K562 (cell line): ENCODE results near the gene FAM174B. TPM values are rescaled to one million over a fixed set of nuclear protein-coding genes. Genes with fewer than 3 reads are reported as not detected.

Experiments
- ATAC-seq: fragments of 200-7000 bp; cut with Tn5 transposase; 3 replicates; pipeline ENCODE4 v1.9.1; 2020; ENCODE audit warnings: moderate library complexity
- BruUV-seq: library from RNA; stranded (reverse); fragments of 400-500 nt; replicated peaks from 2 replicates; lab custom pipeline; 2021; lab: Mats Ljungman, UMichigan
- CTCF ChIA-PET: fragments of 300-600 bp; formaldehyde crosslinking; extraction: SDS; loops from one replicate; lab custom pipeline; 2021; ENCODE audit warnings: low intra/inter-chr PET ratio; lab: Yijun Ruan, JAX
- POLR2A ChIA-PET: fragments of 300-600, 350-650 bp; sonication (Branson Sonifier 250); formaldehyde crosslinking; extraction: SDS; loops from one replicate; lab custom pipeline; 2021; ENCODE audit warnings: antibody characterized with exemption, inconsistent platforms; lab: Yijun Ruan, JAX
- DNase-seq, 4 experiments: peaks; one replicate each; pipeline versions ENCODE4 v3.0.0 to v3.0.0-alpha.2; 2011 to 2018; ENCODE audit warnings: low spot score in 3 of 4, mixed read lengths in 3 of 4; ENCODE audit errors: extremely low read depth in 1 of 4
- FAIRE-seq: peaks from 2 replicates; lab custom pipeline; 2011; peaks lifted over from hg19 to GRCh38; lab: Jason Lieb, UNC
- H2AFZ ChIP-seq: 2 replicates; pipeline ENCODE4 v1.6.0; 2011; ENCODE audit warnings: low read depth, low read length, control low read depth, inconsistent platforms
- H3K27ac ChIP-seq: fragments of 200-600 bp; 3 replicates; pipeline ENCODE4 v1.8.0; 2011; ENCODE audit warnings: low read depth, mild to moderate bottlenecking, control low read depth, inconsistent platforms, low read length, moderate library complexity, mixed read lengths; ENCODE audit errors: extremely low read depth
- H3K27me3 ChIP-seq, 2 experiments: fragments of 300-600 bp in 1 of 2; 2 replicates in 1 of 2; 3 replicates in 1 of 2; pipeline versions ENCODE4 v1.6.0 to v1.8.0; 2011; ENCODE audit warnings: inconsistent platforms in 2 of 2, low read length in 2 of 2, mild to moderate bottlenecking in 1 of 2, mixed read lengths in 1 of 2, moderate library complexity in 1 of 2; ENCODE audit not compliant: control insufficient read depth in 2 of 2, insufficient read depth in 2 of 2
- H3K36me3 ChIP-seq: fragments of 300-600 bp; 3 replicates; pipeline ENCODE4 v1.8.0; 2011; ENCODE audit warnings: mild to moderate bottlenecking, low read length, inconsistent platforms; ENCODE audit not compliant: control insufficient read depth, insufficient read depth
- H3K4me1 ChIP-seq, 2 experiments: fragments of 200-600 bp in 1 of 2; replicated peaks in 1 of 2; 2 replicates in 1 of 2; 3 replicates in 1 of 2; pipeline versions ENCODE4 v1.5.1 to v1.8.0; 2011; ENCODE audit warnings: inconsistent platforms in 2 of 2, low read length in 2 of 2, mild to moderate bottlenecking in 1 of 2, mixed read lengths in 1 of 2, moderate library complexity in 1 of 2; ENCODE audit not compliant: control insufficient read depth in 2 of 2, insufficient read depth in 2 of 2
- H3K4me2 ChIP-seq: 2 replicates; pipeline ENCODE4 v1.6.1; 2011; ENCODE audit warnings: low read length, control low read depth, inconsistent platforms, mixed read lengths; ENCODE audit not compliant: insufficient read depth
- H3K4me3 ChIP-seq: fragments of 200-600 bp; sonication (generic), shearing (Covaris generic); 2 replicates; pipeline ENCODE4 v1.5.1; 2016; ENCODE audit warnings: control low read depth, inconsistent platforms
- H3K79me2 ChIP-seq: fragments of 200-600 bp; 3 replicates; pipeline ENCODE4 v1.8.0; 2011; ENCODE audit warnings: low read length, inconsistent platforms; ENCODE audit not compliant: control insufficient read depth, insufficient read depth
- H3K9ac ChIP-seq, 2 experiments: 2 replicates each; pipeline versions ENCODE4 v1.6.0 to v1.6.1; 2011; ENCODE audit warnings: low read depth in 2 of 2, low read length in 2 of 2, control low read depth in 1 of 2, inconsistent platforms in 1 of 2, mild to moderate bottlenecking in 1 of 2, mixed read lengths in 1 of 2; ENCODE audit not compliant: insufficient read depth in 1 of 2
- H3K9me1 ChIP-seq: one replicate; pipeline ENCODE4 v1.6.0; 2011; ENCODE audit warnings: inconsistent platforms, mild to moderate bottlenecking, low read length, moderate library complexity; ENCODE audit not compliant: control insufficient read depth, insufficient read depth
- H3K9me3 ChIP-seq: replicated peaks from 2 replicates; pipeline ENCODE4 v1.5.1; 2011; ENCODE audit warnings: low read depth, low read length, inconsistent platforms; ENCODE audit not compliant: control insufficient read depth, insufficient read depth
- H4K20me1 ChIP-seq: replicated peaks from 2 replicates; pipeline ENCODE4 v1.6.1; 2011; ENCODE audit warnings: low read length, inconsistent platforms, mixed read lengths; ENCODE audit not compliant: control insufficient read depth, insufficient read depth
- ARID2 ChIP-seq: fragments of 450-650 bp; IDR thresholded peaks from 2 replicates; pipeline ENCODE4 v1.6.1; 2017; ENCODE audit warnings: antibody characterized with exemption, mild to moderate bottlenecking
- MAZ ChIP-seq, 2 experiments: fragments of 450-650 bp in 1 of 2; sonication (generic) in 1 of 2; formaldehyde crosslinking; IDR thresholded peaks in 1 of 2; conservative IDR thresholded peaks in 1 of 2; 2 replicates each; pipeline versions ENCODE4 v1.4.0 to v1.5.0; 2020; ENCODE audit warnings: mild to moderate bottlenecking in 1 of 2, missing genetic modification reagents in 1 of 2
- ZNF263 ChIP-seq: sonication (generic); formaldehyde crosslinking; IDR thresholded peaks from 2 replicates; pipeline ENCODE4 v1.8.0; 2022; ENCODE audit warnings: mild to moderate bottlenecking, missing genetic modification reagents, borderline replicate concordance
- WGBS: fragments of 100-300 bp; shearing (Covaris generic); methylation state at CpG from one replicate; pipeline ENCODE4 v1.1.6; 2016; ENCODE audit warnings: low coverage, mixed read lengths; ENCODE audit not compliant: insufficient coverage; ENCODE audit errors: missing lambda C conversion rate; 5-methylcytosine and 5-hydroxymethylcytosine counted together
- in situ Hi-C: fragments of 300-500 bp; cut with MboI; formaldehyde crosslinking; loops from 4 replicates; pipeline ENCODE4 v1.15.0; 2018; ENCODE audit warnings: inconsistent platforms, mixed read lengths
- intact Hi-C: fragments of 100-400 bp; cut with micrococcal nuclease; formaldehyde crosslinking; loops from 2 replicates; pipeline ENCODE4 v1.14.2; 2022
- polyA plus RNA-seq, 8 experiments: library from polyadenylated mRNA; depleted of rRNA in 4 of 8; stranded (reverse) in 5 of 8; unstranded in 3 of 8; fragments of >200 nt; fragmentation: Nextera tagmentation in 2 of 8; fragmentation: Illumina TruSeq in 1 of 8; extraction: Ambion mirVana in 2 of 8; extraction: Trizol in 1 of 8; gene quantifications; 2 replicates each; pipeline versions ENCODE4 v1.2.1 to v1.2.3, GENCODE V29; 2011 to 2014; ENCODE audit warnings: inconsistent platforms in 1 of 8, missing spikeins in 1 of 8
- total RNA-seq, 7 experiments: library from RNA; depleted of rRNA in 6 of 7; stranded (reverse); fragments of >200 nt in 6 of 7; fragmentation: Illumina TruSeq in 2 of 7; extraction: Trizol in 2 of 7; gene quantifications; 2 replicates each; pipeline versions ENCODE4 v1.2.1 to v1.2.3, GENCODE V29; 2011 to 2021; ENCODE audit warnings: low replicate concordance in 1 of 7
- TF ChIP-seq, protein P1 (sequence below), 3 experiments: fragments of 200-800 bp in 1 of 3; fragments of 250-450 bp in 1 of 3; fragments of 450-650 bp in 1 of 3; sonication (Bioruptor Pico) in 1 of 3; sonication (Bioruptor generic) in 1 of 3; formaldehyde crosslinking in 1 of 3; IDR thresholded peaks; 2 replicates each; pipeline versions ENCODE4 v1.6.1 to v1.8.0; 2016 to 2022; ENCODE audit warnings: mild to moderate bottlenecking in 2 of 3, missing genetic modification characterization in 2 of 3, missing compliant biosample characterization in 1 of 3, moderate library complexity in 1 of 3

FAM174B gene
- total and polyA plus RNA-seq, 9 of the 15 experiments (the other 6 are each of a cell fraction or from before 2014, with no cell fraction given), result 0.39 to 2.7 (median 1.9) TPM; not detected in 1

DNA sequence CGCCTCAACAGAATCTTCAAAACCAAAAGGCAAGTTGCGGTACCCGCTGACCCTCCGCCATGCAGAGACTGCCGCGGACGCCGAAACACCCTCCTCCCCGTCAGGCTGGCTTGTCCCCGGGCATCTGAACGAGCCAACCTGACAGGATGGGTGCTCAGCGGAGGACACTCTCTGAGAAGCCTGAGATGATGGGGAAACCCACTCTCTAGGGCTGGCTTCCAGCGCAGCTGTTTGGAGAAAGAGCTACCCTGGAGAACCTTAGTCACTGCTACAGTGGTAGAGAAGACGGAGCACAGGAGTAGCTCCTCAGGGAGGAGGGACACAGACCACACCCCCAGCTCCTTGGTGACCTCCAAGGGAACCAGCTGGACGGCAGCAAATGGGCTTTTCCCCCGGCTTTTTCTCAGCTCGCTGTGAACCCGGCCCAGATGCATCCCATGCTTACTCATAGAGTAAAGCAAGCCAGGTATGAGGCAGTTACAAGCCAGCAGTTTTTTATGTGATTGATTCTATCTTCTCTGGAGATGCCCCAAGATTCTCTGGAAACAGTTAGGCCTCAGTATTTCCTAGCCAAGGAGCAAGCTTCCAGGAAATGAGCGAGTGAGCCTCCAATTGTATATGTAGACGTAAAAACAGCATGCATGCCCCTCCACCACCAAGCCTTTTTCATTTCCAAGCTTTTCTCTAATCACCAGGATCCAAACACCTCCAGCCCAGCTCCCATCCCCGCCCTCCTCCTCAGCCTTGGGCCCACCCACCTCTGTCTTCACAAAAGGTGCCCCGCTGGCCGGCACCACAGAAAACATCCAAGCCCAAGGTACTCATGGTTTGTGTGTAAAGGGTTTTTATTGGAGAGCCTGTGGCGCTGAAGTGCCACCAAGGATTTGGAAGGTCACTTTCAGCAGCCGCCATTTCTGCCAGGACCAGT, 38.7 kb downstream of the FAM174B start:
- no TSS peak for BruUV-seq
- peak; percentile 48 for ATAC-seq
- H2AFZ ChIP-seq, result peak overlapping the region; percentile 74
- no peaks in the 10 kb centered on the region for H3K9me1 ChIP-seq
- peaks cover 20 to 21% of the 10 kb centered on the region in 2 experiments; a peak in 4 of 5 replicates for H3K4me1 ChIP-seq
- H3K27ac ChIP-seq, result peak overlapping the region; percentile 35; the same call in 1 of the 3 replicates
- no peak overlapping the region; the same call in 1 of the 2 replicates for H3K4me3 ChIP-seq
- peak; percentile 81 for FAIRE-seq
- TF ChIP-seq, protein P1, sequence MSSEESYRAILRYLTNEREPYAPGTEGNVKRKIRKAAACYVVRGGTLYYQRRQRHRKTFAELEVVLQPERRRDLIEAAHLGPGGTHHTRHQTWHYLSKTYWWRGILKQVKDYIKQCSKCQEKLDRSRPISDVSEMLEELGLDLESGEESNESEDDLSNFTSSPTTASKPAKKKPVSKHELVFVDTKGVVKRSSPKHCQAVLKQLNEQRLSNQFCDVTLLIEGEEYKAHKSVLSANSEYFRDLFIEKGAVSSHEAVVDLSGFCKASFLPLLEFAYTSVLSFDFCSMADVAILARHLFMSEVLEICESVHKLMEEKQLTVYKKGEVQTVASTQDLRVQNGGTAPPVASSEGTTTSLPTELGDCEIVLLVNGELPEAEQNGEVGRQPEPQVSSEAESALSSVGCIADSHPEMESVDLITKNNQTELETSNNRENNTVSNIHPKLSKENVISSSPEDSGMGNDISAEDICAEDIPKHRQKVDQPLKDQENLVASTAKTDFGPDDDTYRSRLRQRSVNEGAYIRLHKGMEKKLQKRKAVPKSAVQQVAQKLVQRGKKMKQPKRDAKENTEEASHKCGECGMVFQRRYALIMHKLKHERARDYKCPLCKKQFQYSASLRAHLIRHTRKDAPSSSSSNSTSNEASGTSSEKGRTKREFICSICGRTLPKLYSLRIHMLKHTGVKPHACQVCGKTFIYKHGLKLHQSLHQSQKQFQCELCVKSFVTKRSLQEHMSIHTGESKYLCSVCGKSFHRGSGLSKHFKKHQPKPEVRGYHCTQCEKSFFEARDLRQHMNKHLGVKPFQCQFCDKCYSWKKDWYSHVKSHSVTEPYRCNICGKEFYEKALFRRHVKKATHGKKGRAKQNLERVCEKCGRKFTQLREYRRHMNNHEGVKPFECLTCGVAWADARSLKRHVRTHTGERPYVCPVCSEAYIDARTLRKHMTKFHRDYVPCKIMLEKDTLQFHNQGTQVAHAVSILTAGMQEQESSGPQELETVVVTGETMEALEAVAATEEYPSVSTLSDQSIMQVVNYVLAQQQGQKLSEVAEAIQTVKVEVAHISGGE (CRISPR knock-in tag; IDR thresholded peaks at IDR 0.05), result peak in 1 of 3 experiments; percentile 22; a peak in 1 of 6 replicates
- 0 out of 4 replicates have a peak, but pooled peaks of 1 of the 2 experiments have one; percentile 10 for TF ChIP-seq MAZ (CRISPR knock-in tag; conservative IDR thresholded peaks at IDR 0.05 in 1 of 2, IDR thresholded peaks at IDR 0.05 in 1 of 2)
- TF ChIP-seq ZNF263 (CRISPR knock-in tag), result peak; percentile 93
- TF ChIP-seq ARID2, result no peak
- intact Hi-C loops (loop anchor here (5.0 to 10.0 kb wide), 2 partner anchors 50 to 298 kb away; no protein-coding TSS in a partner anchor), in situ Hi-C loops (no loop called here)
- no peaks in the 10 kb centered on the region for H4K20me1 ChIP-seq
- peak overlapping the region; percentile 46 to 65; a peak in 3 of 4 replicates for H3K9ac ChIP-seq
- ChIA-PET POLR2A (interaction anchor here (0.7 to 1.0 kb wide), 2 partner anchors 193 to 304 kb away, joined by 3 read pairs; no protein-coding TSS in a partner anchor), CTCF (interaction anchor here (0.9 kb wide), 1 partner anchor 67 kb away, joined by 4 read pairs; no protein-coding TSS in a partner anchor)
- H3K27me3 ChIP-seq, result peaks cover 0 to 10% of the 10 kb centered on the region in 2 experiments; a peak in 2 of 5 replicates
- no peaks in the 10 kb centered on the region for H3K79me2 ChIP-seq
- 55% methylated on average over 25 of the region's 25 CpGs for WGBS
- H3K4me2 ChIP-seq, result peak overlapping the region; percentile 67
- DNase-seq, result peak; percentile 24 to 39 (median 34)
- H3K9me3 ChIP-seq, result no peaks in the 10 kb centered on the region
- no peaks in the 10 kb centered on the region for H3K36me3 ChIP-seq
